Measurements from ENCODE around the gene HSD3B2.

Gene HSD3B2

GRCh38 chr1:119391749-119392148 is 23.2 kb upstream of the HSD3B2 start:
- Histone ChIP-seq H2AFZ (ENCODE audit: low read depth, low read length) (no peak overlapping the region), H4K20me1 (ENCODE audit: insufficient read depth, low read length) (no peaks in the 10 kb centered on the region)

GRCh38 chr1:119394085-119394484 is 20.9 kb upstream of the HSD3B2 start:
- ATAC-seq (ENCODE audit: insufficient read depth, low read depth) = no peak
- no peaks in the 10 kb centered on the region for H4K20me1 ChIP-seq (ENCODE audit: insufficient read depth, low read length)
- H3K4me3 ChIP-seq (ENCODE audit: low read depth in 1 of 2, low read length in 2 of 2) = no peak overlapping the region
- no peaks in the 10 kb centered on the region for H3K9me3 ChIP-seq (ENCODE audit: insufficient read depth, low read length, severe bottlenecking)
- no peak for DNase-seq
- no peaks in the 10 kb centered on the region for H3K27me3 ChIP-seq (ENCODE audit: insufficient read depth, low read length, poor library complexity)
- H2AFZ ChIP-seq (ENCODE audit: low read depth, low read length) = no peak overlapping the region
- no peak overlapping the region for H3K27ac ChIP-seq (ENCODE audit: low read length)
- H3K36me3 ChIP-seq (ENCODE audit: insufficient read depth, low read length) = no peaks in the 10 kb centered on the region
- no peaks in the 10 kb centered on the region for H3K79me2 ChIP-seq (ENCODE audit: insufficient read depth, low read length)
- no peaks in the 10 kb centered on the region for H3K4me1 ChIP-seq (ENCODE audit: insufficient read depth, low read length)
- H3K4me2 ChIP-seq (ENCODE audit: insufficient read depth, low read length) = no peak overlapping the region
- no peak overlapping the region for H3K9ac ChIP-seq (ENCODE audit: low read depth, low read length)
- no peak for TF ChIP-seq EZH2 (IDR thresholded peaks at IDR 0.05; ENCODE audit: borderline replicate concordance, low read depth, low read length, severe bottlenecking)
- no peak for TF ChIP-seq CTCF (IDR thresholded peaks at IDR 0.05; ENCODE audit: borderline replicate concordance, extremely low read depth, low read length, poor library complexity, severe bottlenecking)

More at GRCh38 chr1:119391749-119392148, 23.2 kb upstream of the HSD3B2 start:
- ATAC-seq (ENCODE audit: insufficient read depth, low read depth) (no peak), DNase-seq (no peak)
- H3K4me3 ChIP-seq (ENCODE audit: low read depth in 1 of 2, low read length in 2 of 2) = no peak overlapping the region
- H3K9ac ChIP-seq (ENCODE audit: low read depth, low read length) = no peak overlapping the region
- no peak overlapping the region for H3K4me2 ChIP-seq (ENCODE audit: insufficient read depth, low read length)
- no peaks in the 10 kb centered on the region for H3K27me3 ChIP-seq (ENCODE audit: insufficient read depth, low read length, poor library complexity)
- no peak for TF ChIP-seq EZH2 (IDR thresholded peaks at IDR 0.05; ENCODE audit: borderline replicate concordance, low read depth, low read length, severe bottlenecking)
- no peak for TF ChIP-seq CTCF (IDR thresholded peaks at IDR 0.05; ENCODE audit: borderline replicate concordance, extremely low read depth, low read length, poor library complexity, severe bottlenecking)
- H3K4me1 ChIP-seq (ENCODE audit: insufficient read depth, low read length) = no peaks in the 10 kb centered on the region
- no peaks in the 10 kb centered on the region for H3K79me2 ChIP-seq (ENCODE audit: insufficient read depth, low read length)
- no peak overlapping the region for H3K27ac ChIP-seq (ENCODE audit: low read length)
- H3K36me3 ChIP-seq (ENCODE audit: insufficient read depth, low read length) = no peaks in the 10 kb centered on the region
- H3K9me3 ChIP-seq (ENCODE audit: insufficient read depth, low read length, severe bottlenecking) = no peaks in the 10 kb centered on the region

- Histone ChIP-seq H3K9ac (ENCODE audit: low read depth, low read length) (no peak overlapping the region), H3K4me1 (ENCODE audit: insufficient read depth, low read length) (no peaks in the 10 kb centered on the region), H3K36me3 (ENCODE audit: insufficient read depth, low read length) (no peaks in the 10 kb centered on the region), H3K4me3 (ENCODE audit: low read depth in 1 of 2, low read length in 2 of 2) (no peak overlapping the region), H3K27me3 (ENCODE audit: insufficient read depth, low read length, poor library complexity) (no peaks in the 10 kb centered on the region), H3K9me3 (ENCODE audit: insufficient read depth, low read length, severe bottlenecking) (no peaks in the 10 kb centered on the region), H3K79me2 (ENCODE audit: insufficient read depth, low read length) (no peaks in the 10 kb centered on the region), H3K27ac (ENCODE audit: low read length) (no peak overlapping the region), H3K4me2 (ENCODE audit: insufficient read depth, low read length) (no peak overlapping the region), H4K20me1 (ENCODE audit: insufficient read depth, low read length) (no peaks in the 10 kb centered on the region), H2AFZ (ENCODE audit: low read depth, low read length) (no peak overlapping the region)
- DNase-seq (no peak), ATAC-seq (ENCODE audit: insufficient read depth, low read depth) (no peak)
- TF ChIP-seq EZH2 (IDR thresholded peaks at IDR 0.05; ENCODE audit: borderline replicate concordance, low read depth, low read length, severe bottlenecking) = no peak
- no peak for TF ChIP-seq CTCF (IDR thresholded peaks at IDR 0.05; ENCODE audit: borderline replicate concordance, extremely low read depth, low read length, poor library complexity, severe bottlenecking)
Measured at GRCh38 chr1:119396982-119397381, 18.0 kb upstream of the HSD3B2 start.

- Histone ChIP-seq H3K9me3 (ENCODE audit: insufficient read depth, low read length, severe bottlenecking) (no peaks in the 10 kb centered on the region), H3K9ac (ENCODE audit: low read depth, low read length) (no peak overlapping the region), H2AFZ (ENCODE audit: low read depth, low read length) (no peak overlapping the region), H4K20me1 (ENCODE audit: insufficient read depth, low read length) (no peaks in the 10 kb centered on the region), H3K27me3 (ENCODE audit: insufficient read depth, low read length, poor library complexity) (no peaks in the 10 kb centered on the region), H3K4me2 (ENCODE audit: insufficient read depth, low read length) (no peak overlapping the region), H3K36me3 (ENCODE audit: insufficient read depth, low read length) (no peaks in the 10 kb centered on the region), H3K4me3 (ENCODE audit: low read depth in 1 of 2, low read length in 2 of 2) (no peak overlapping the region), H3K27ac (ENCODE audit: low read length) (no peak overlapping the region), H3K4me1 (ENCODE audit: insufficient read depth, low read length) (no peaks in the 10 kb centered on the region), H3K79me2 (ENCODE audit: insufficient read depth, low read length) (no peaks in the 10 kb centered on the region)
- DNase-seq = no peak
- TF ChIP-seq CTCF (IDR thresholded peaks at IDR 0.05; ENCODE audit: borderline replicate concordance, extremely low read depth, low read length, poor library complexity, severe bottlenecking) (no peak), EZH2 (IDR thresholded peaks at IDR 0.05; ENCODE audit: borderline replicate concordance, low read depth, low read length, severe bottlenecking) (no peak)
- no peak for ATAC-seq (ENCODE audit: insufficient read depth, low read depth)
Measured at GRCh38 chr1:119397986-119398385, 17.0 kb upstream of the HSD3B2 start.

Measured in DND-41 (cell line).